Kidney tubule cell (primary cell): ENCODE measurements around the gene SPAG6.
"Not testable (repeated sequence)": the region's sequence is repeated elsewhere in the genome, so short reads cannot be mapped to it uniquely, and the experiment has no call there.

Experiments used
- DNase-seq: peaks from one replicate; pipeline ENCODE4 v3.0.0-alpha.2; 2018; ENCODE audit warnings: low spot score

The SPAG6 gene

DNA sequence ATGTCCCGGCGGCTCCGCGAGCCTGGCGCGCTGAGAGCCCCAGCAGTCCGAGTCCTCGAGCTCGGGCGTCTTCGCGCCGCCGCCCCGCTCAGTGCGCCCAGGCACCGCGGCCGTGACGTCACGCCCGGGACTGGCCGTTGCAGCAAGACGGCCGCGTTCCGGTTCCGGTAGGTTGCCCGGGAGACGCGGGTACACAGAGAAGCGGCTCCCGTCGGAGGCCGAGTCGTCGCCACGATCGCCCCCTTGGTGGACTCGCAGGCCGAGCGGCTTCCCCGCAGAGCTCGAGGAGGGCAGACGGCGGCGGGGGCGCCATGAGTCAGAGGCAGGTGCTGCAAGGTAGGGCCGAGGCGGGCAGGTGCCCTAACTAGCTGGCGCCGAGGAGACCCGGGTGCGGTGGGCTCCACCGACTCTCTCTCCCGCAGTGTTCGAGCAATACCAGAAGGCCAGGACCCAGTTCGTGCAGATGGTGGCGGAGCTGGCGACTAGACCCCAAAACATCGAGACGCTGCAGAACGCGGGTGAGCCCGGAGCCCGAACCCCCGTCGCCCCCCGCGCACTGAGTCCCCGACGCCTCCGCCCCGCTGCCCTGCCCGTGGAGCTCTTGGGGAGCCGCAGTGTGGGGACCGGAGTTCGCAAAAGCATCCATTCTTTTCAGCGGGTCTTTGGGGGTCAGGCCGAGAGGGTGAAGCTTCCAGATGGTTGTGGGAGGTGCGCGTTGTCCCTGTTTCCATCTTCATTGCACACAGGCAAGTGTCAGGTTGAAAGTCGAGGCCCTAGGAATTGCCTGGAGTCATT is at the start of gene SPAG6:
SPAG6 (plus strand) TSS at position 196 of the 795 bp plus-strand sequence; CDS start at position 312, 116 bp downstream.
- peak; percentile 12 for DNase-seq

GRCh38 chr10:22301193-22301592 is 44.1 kb upstream of the SPAG6 start:
- DNase-seq = no peak

GRCh38 chr10:22303461-22303860 is 41.8 kb upstream of the SPAG6 start:
- DNase-seq = no peak

DNA sequence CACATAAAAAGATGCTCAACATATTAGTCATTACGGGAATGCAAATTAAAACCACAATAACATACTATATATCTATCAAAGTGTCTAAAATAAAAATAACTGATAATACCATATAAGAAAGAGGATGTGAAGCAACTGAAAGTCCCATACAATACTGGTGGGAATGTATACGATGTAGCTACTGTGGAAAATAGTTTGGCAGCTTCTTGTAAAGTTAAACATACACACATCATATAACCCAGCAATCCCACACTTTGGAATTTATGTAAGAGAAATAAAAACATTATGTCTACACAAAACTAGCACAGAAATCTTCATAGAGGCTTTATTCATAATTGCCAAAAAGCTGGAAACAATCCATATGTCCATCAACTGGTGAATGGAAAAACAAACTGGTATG is 39.6 kb upstream of the SPAG6 start:
- no peak for DNase-seq

DNA sequence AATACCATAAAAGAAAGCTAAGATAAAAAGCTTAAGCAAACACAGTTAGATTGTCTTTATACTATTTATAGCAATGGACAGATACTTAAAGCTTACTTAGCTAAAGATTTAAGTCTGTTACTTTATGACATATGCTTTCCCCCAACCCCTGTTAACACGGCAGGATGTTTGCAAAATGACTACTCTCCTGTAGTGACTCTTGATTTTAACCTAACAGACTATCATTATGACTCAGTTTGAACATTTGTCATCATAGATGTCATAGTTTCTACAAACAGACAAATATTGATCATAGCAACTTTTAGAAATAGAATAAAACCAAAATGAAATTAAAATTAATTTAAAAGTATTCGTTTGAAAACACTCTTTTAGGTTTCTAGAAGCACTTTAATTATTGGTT is 36.9 kb upstream of the SPAG6 start:
- DNase-seq = peak; percentile 63

GRCh38 chr10:22309180-22310000 is 35.9 kb upstream of the SPAG6 start:
- no peak for DNase-seq

GRCh38 chr10:22310012-22310411 is 35.3 kb upstream of the SPAG6 start:
- not testable (repeated sequence) for DNase-seq

DNA sequence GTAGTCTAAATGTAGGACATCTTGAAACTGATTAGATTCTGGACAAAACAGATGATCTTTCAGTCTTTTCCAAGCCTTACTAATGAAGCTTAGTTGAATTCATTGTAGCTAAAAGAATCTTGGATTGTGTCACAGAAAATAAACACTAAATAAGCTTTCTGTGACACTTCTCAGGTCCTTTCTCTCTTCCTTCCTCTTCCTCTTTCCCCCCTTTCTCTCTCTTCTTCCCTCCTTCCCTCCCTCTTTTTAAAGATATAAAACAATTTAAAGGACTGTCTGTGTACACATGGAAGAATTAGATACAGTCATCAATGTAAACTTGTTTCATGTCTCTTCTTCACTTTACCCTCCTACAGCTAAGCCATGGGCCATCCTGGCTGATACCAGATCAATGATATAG is 34.4 kb upstream of the SPAG6 start:
- no peak for DNase-seq

DNA sequence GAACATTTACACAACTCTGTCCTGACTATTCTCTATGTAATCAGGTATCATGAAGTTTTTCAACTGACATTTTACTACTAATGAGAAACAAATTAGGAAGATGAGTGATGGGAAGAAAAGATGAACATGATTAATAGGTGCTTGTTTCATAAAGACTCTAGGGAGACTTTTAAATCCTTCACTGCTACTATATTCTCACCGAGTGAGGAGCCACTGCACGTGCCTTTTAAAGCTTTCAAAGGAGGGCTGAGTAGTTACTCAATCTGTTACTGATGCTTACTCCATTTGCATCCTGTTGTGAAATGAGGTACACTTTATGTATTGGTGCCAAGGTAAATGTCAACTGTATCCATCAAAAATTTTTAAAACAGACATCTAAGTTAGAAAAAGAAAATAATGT is 30.4 kb upstream of the SPAG6 start:
- no peak for DNase-seq

- DNase-seq = peak; percentile 14
These were observed 29.6 kb upstream of the SPAG6 start for GRCh38 chr10:22315455-22316285.

- peak; percentile 85 for DNase-seq
These were observed 28.8 kb upstream of the SPAG6 start, which contains the start of gene COMMD3 for GRCh38 chr10:22316286-22317075. COMMD3 (plus strand) TSS chr10:22316388; CDS start chr10:22316418, 30 bp downstream.

DNA sequence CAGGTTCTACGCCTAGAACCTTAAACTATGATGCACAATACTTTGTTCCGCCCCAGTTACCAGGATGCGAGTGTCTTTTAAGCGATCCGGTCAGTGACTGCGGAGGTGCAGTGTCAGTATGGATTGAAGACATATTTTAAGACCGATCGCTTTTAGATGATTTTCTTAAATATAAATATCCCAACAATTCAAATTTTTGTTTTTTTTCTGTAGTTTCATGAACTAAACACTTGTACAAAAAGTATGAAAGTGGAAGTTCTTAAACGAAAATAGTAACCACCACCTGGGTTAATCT is 28.3 kb upstream of the SPAG6 start:
- DNase-seq = no peak

DNA sequence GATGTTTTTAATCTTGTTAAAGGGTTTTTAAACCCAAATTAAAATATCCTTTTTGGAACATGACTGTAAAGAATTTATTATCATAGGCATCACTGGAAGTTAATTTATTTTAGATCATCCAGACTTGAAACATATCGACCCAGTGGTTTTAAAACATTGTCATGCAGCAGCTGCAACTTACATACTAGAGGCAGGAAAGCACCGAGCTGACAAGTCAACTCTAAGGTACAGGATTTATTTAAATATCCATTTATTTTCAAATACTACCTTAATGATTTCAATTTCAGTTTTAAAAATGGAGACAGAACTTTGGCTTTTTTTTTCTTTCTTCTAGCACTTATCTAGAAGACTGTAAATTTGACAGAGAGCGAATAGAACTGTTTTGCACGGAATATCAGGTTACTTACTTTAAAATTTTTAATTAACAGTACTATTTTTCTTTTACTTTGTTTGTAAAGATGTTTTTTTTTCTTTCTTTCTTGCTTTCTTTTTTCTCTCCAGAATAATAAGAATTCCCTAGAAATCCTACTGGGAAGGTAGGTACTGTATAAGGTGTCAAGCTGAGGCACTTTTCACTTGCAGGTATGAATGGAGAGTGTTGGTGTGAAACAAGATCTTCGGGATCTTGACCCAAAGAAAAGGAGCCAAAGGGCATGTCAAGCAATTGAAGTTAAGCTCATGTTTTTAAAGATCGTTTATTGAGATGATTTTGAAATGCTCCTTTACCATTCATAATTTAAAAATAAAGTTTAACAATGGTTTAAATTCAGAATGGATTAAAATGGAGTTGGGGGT is 27.3 kb upstream of the SPAG6 start:
- no peak for DNase-seq

DNA sequence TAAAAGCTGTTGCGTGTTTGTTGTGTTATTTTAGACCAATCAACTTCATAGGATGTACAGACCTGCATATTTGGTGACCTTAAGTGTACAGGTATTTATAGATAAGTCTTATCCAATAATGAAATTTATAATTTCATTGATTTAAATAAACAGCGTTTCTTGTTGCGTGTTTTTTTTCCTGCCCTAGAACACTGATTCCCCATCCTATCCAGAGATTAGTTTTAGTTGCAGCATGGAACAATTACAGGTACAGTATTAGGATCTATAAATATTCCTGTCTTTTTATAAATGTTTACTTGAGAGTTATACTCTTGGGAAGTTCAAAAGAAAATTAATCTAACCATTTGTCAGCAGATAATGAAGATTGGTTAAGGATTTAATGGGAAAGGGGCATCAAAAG is 26.5 kb upstream of the SPAG6 start:
- DNase-seq = no peak

GRCh38 chr10:22319547-22319979 is 25.7 kb upstream of the SPAG6 start:
- no peak for DNase-seq

DNA sequence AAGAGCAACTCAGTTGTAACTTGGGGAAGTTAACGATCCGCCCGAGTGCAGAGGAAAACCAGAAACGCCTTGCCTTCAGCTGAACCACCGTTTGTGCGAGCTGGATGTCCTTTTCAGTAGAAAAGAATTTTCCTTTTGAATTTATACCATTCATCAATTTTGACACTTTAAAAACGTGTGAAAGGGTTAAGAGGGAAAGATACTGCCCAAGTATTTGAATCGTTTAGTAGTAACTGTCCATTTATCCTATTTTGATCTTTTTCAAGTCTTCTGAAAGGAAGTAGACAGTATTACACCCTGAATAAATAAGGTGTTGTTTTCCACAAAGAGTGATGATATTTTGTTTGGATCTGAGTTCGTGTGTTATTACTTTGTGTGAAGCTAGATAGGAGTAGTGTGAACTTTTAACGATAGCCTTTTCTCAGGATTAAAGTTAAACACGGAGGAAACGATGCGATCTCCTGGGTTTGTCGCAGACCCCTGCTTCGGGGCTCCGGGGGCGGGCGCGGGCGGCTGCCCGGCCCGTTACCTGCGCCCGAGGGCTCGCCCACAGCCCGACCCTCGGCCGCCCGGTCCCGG is 25.2 kb upstream of the SPAG6 start:
- DNase-seq = peak; percentile 26

GRCh38 chr10:22320591-22321155 is 24.6 kb upstream of the SPAG6 start, which contains the start of gene BMI1:
BMI1 (plus strand) TSS chr10:22321099; CDS start chr10:22326450, 5,351 bp downstream.
- DNase-seq = peak; percentile 78

DNA sequence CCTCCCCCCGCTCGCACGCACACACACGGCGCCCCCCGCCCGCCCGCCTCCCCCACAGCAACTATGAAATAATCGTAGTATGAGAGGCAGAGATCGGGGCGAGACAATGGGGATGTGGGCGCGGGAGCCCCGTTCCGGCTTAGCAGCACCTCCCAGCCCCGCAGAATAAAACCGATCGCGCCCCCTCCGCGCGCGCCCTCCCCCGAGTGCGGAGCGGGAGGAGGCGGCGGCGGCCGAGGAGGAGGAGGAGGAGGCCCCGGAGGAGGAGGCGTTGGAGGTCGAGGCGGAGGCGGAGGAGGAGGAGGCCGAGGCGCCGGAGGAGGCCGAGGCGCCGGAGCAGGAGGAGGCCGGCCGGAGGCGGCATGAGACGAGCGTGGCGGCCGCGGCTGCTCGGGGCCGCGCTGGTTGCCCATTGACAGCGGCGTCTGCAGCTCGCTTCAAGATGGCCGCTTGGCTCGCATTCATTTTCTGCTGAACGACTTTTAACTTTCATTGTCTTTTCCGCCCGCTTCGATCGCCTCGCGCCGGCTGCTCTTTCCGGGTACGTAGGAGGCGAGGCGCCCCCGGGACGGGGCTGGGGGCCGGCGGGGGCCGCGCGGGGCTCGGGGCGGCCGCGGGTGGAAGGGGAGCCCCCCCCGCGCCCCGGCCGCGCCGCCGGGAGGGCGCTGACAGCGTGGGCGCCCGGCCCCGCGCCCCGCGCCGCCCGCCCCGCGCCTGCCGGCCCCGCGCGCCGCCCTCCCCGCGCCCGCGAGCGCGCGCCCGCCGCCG is 24.0 kb upstream of the SPAG6 start:
- DNase-seq = peak; percentile 77
